Sigmoid colon (tissue), 7 donors: ENCODE measurements around the gene DUSP22. TPM values are rescaled to one million over a fixed set of nuclear protein-coding genes. Genes with fewer than 3 reads are reported as not detected.

ENCODE experiments used
- DNase-seq: peaks from one replicate; pipeline ENCODE4 v3.0.0-alpha.2; 2019
- H3K27ac ChIP-seq, 4 donors: fragments of 200-600 bp; sonication (generic); one replicate each; pipeline ENCODE4 v1.5.1; 2016 to 2019; ENCODE audit warnings: mild to moderate bottlenecking in 1 of 4
- H3K27me3 ChIP-seq, 3 donors: fragments of 200-600 bp; sonication (generic); one replicate each; pipeline ENCODE4 v1.5.1; 2019; ENCODE audit warnings: mild to moderate bottlenecking in 1 of 3
- H3K36me3 ChIP-seq, 4 donors: fragments of 200-600 bp; sonication (generic); one replicate each; pipeline ENCODE4 v1.5.1; 2016 to 2019
- H3K4me1 ChIP-seq, 4 donors: fragments of 200-600 bp; sonication (generic); one replicate each; pipeline ENCODE4 v1.5.1; 2017 to 2019
- H3K4me3 ChIP-seq, 4 donors: fragments of 200-600 bp; sonication (generic); one replicate each; pipeline ENCODE4 v1.5.1; 2017 to 2019; ENCODE audit warnings: mild to moderate bottlenecking in 2 of 4, moderate library complexity in 1 of 4
- H3K9me3 ChIP-seq, 4 donors: fragments of 200-600 bp in 3 of 4; sonication (generic) in 3 of 4; one replicate each; pipeline versions ENCODE4 v1.5.1 to v1.6.1; 2013 to 2019
- CTCF ChIP-seq, 4 experiments: fragments of 450-650 bp in 3 of 4; fragments of 200-600 bp in 1 of 4; IDR thresholded peaks; one replicate each; pipeline ENCODE4 v1.5.1; 2016 to 2019; ENCODE audit warnings: antibody characterized with exemption in 4 of 4, mild to moderate bottlenecking in 3 of 4, moderate library complexity in 2 of 4
- EP300 ChIP-seq, 4 donors: sonication (generic); formaldehyde crosslinking; IDR thresholded peaks; one replicate each; pipeline ENCODE4 v1.6.1; 2017; ENCODE audit warnings: antibody characterized with exemption in 4 of 4
- POLR2A ChIP-seq, 2 donors: fragments of 450-650 bp; IDR thresholded peaks; one replicate each; pipeline ENCODE4 v1.6.1; 2016; ENCODE audit warnings: antibody characterized with exemption in 2 of 2, mild to moderate bottlenecking in 2 of 2, moderate library complexity in 2 of 2
- POLR2AphosphoS5 ChIP-seq, 4 donors: sonication (generic); formaldehyde crosslinking; IDR thresholded peaks; one replicate each; pipeline ENCODE4 v1.6.1; 2017; ENCODE audit warnings: antibody characterized with exemption in 4 of 4
- WGBS, 2 donors: extraction: QIAGEN DNeasy Blood & Tissue Kit; methylation state at CpG; one replicate each; pipeline ENCODE4 v1.1.7; 2013; 5-methylcytosine and 5-hydroxymethylcytosine counted together
- intact Hi-C: fragments of 100-400 bp; cut with DNase I; formaldehyde crosslinking; loops from one replicate; pipeline ENCODE4 v1.15.1; 2023
- polyA plus RNA-seq, 3 donors: library from polyadenylated mRNA; stranded (reverse); fragments of 200-250 nt; gene quantifications; one replicate each; pipeline ENCODE4 v1.2.3, GENCODE V29; 2013
- total RNA-seq, 4 donors: library from RNA; depleted of rRNA; stranded (reverse); fragments of >200 nt; gene quantifications; one replicate each; pipeline ENCODE4 v1.1.0, GENCODE V29; 2016
- donor health status: healthy with polysubstance abuse.
- donor health status: Bipolar disorder and iron deficiency.
- donor health status: healthy.

DUSP22 gene
- total and polyA plus RNA-seq, 7 donors = 15.7 to 113 (median 55.6) TPM

DNA sequence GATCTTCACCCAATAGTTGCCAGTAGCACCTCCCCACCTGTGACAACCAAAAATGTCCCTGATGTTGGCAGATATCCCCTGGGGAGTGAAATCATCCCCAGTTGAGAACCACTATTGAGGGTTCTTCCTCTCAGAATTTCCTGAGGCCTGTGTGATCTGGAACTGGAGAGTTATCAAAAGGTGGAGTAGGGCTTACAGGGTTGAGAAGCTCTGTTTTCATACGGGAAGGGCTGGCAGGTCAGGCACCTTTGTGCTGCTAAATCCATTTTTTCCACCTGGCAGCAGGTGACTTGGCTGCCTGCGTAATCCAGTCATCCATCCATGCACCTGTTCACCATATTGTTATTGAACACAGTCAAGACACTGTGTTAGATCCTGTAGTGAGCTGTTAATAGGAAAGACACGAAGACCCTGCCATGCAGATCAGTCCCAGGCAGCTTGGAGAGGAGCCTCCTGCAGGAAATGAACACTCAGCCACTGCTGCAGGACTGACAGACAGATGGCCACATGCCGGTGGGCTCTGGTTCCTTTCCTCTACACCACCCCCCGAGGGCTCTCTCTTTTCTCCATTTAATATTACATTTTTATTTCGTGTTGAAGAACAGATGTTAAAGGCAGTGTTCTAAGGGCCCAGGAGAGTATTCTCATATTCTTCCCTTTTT lies 5.4 kb downstream of the DUSP22 start:
- H3K9me3 ChIP-seq = no peaks in the 10 kb centered on the region
- WGBS, 2 donors = 56 to 74% methylated on average over 6 of the region's 6 CpGs
- no peak overlapping the region for H3K27ac ChIP-seq
- H3K27me3 ChIP-seq = no peaks in the 10 kb centered on the region
- no peak overlapping the region for H3K4me3 ChIP-seq
- TF ChIP-seq EP300 (IDR thresholded peaks at IDR 0.05) (no peak), POLR2A (IDR thresholded peaks at IDR 0.05) (no peak), POLR2AphosphoS5 (IDR thresholded peaks at IDR 0.05) (no peak), CTCF (IDR thresholded peaks at IDR 0.05) (no peak)
- peaks cover 0 to 38% (median 23%) of the 10 kb centered on the region in 4 donors for H3K4me1 ChIP-seq
- no peak for DNase-seq
- intact Hi-C loops = no loop called here
- H3K36me3 ChIP-seq = no peaks in the 10 kb centered on the region

DNA sequence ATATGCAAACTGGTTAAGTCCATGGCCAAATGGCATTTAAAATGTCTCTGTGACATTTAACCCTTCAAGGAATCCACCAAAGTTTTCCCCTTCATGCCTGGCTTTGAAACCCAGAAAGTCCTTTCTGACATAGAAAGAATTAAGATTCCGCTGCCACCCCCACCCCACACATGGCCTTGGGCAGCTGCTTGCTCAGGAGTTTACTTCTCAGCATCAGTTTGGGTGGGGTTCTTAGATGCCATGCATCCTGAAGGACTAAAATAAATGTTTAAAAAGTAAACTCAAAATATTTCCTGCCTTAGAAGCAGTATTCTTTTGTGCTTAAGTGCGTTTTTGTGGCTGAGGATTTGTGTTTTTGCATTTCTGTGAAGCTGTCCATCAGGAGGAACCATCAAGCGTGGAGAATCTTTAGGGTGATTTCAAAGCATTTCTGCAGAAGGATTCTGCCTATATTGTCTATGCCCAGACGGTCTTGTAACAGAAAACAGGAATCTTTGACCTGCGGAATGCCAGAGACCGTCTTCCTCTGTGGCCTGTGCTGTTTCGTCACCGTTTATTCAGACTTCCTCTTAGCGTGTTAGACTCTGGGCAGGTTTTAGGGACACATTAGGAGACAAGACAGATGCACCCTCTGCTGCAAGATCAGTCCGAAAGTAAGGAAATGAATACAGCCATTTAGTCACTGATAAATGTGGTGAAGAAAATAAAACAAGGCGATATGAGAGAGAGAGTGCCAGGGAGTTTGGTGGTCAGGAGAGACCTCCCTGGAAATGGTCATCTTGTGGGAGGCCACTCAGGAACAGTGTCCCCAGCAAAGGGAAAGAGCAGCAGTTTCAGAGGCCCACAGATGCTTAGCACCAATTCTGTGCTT lies 6.2 kb downstream of the DUSP22 start:
- H3K27ac ChIP-seq = peak overlapping the region in 1 of 4 donors; percentile 11
- H3K4me1 ChIP-seq = peaks cover 0 to 38% (median 21%) of the 10 kb centered on the region in 4 donors
- intact Hi-C loops = no loop called here
- H3K36me3 ChIP-seq = no peaks in the 10 kb centered on the region
- no peak for DNase-seq
- H3K27me3 ChIP-seq = no peaks in the 10 kb centered on the region
- no peaks in the 10 kb centered on the region for H3K9me3 ChIP-seq
- TF ChIP-seq POLR2AphosphoS5 (IDR thresholded peaks at IDR 0.05) = no peak
- TF ChIP-seq POLR2A (IDR thresholded peaks at IDR 0.05) = no peak
- no peak for TF ChIP-seq EP300 (IDR thresholded peaks at IDR 0.05)
- WGBS, 2 donors = 60 to 78% methylated on average over 11 of the region's 11 CpGs
- H3K4me3 ChIP-seq = no peak overlapping the region

- no peaks in the 10 kb centered on the region for H3K27me3 ChIP-seq
- DNase-seq = no peak
- intact Hi-C loops = no loop called here
- H3K36me3 ChIP-seq = peaks cover 0 to under 1% (median 0%) of the 10 kb centered on the region in 4 donors
- peak overlapping the region in 1 of 4 donors; percentile 11 for H3K27ac ChIP-seq
- 73 to 75% methylated on average over 10 of the region's 10 CpGs for WGBS, 2 donors
- TF ChIP-seq CTCF (IDR thresholded peaks at IDR 0.05) (no peak), EP300 (IDR thresholded peaks at IDR 0.05) (no peak), POLR2A (IDR thresholded peaks at IDR 0.05) (no peak), POLR2AphosphoS5 (IDR thresholded peaks at IDR 0.05) (no peak)
- H3K9me3 ChIP-seq = no peaks in the 10 kb centered on the region
- H3K4me3 ChIP-seq = no peak overlapping the region
- H3K4me1 ChIP-seq = peaks cover 0 to 30% (median 16%) of the 10 kb centered on the region in 4 donors
These were observed 7.1 kb downstream of the DUSP22 start for GRCh38 chr6:299104-299980.

DNA sequence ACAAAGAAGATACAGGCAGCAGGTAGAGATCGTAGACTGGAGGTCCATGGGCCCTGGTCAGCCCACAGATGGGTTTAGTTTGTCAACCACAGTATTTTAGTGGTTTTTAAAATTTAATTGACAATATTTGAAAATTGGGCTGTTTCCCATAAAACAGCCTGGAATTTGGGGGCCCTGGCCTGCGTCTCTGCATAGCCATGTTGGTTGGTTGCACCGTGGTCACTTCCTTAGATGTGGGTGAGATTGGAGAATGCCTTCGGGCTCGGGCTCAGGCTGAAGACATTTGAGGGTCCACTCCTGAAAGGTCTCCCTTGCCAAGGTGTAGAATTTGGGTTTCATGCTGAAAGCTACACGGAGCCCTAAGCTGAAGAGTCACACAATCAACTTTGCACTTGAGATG lies 7.7 kb downstream of the DUSP22 start:
- no peak overlapping the region for H3K4me3 ChIP-seq

More for the DNA sequence above, 7.7 kb downstream of the DUSP22 start:
- H3K27me3 ChIP-seq = no peaks in the 10 kb centered on the region
- DNase-seq = no peak
- WGBS, 2 donors = 90 to 93% methylated on average over 6 of the region's 6 CpGs
- H3K9me3 ChIP-seq = no peaks in the 10 kb centered on the region
- intact Hi-C loops = no loop called here
- no peak overlapping the region for H3K27ac ChIP-seq
- TF ChIP-seq POLR2A (IDR thresholded peaks at IDR 0.05) (no peak), EP300 (IDR thresholded peaks at IDR 0.05) (no peak), CTCF (IDR thresholded peaks at IDR 0.05) (no peak), POLR2AphosphoS5 (IDR thresholded peaks at IDR 0.05) (no peak)
- H3K4me1 ChIP-seq = peaks cover 0 to 27% (median 14%) of the 10 kb centered on the region in 4 donors
- peaks cover 0 to 8% (median 0%) of the 10 kb centered on the region in 4 donors for H3K36me3 ChIP-seq
